ENCODE data around the gene MED6. TPM values are rescaled to one million over a fixed set of nuclear protein-coding genes. Genes with fewer than 3 reads are reported as not detected.

MED6 gene
- total and polyA plus RNA-seq, 9 of the 15 experiments (the other 6 are each of a cell fraction or from before 2014, with no cell fraction given): 16.9 to 52.0 (median 30.4) TPM

DNA sequence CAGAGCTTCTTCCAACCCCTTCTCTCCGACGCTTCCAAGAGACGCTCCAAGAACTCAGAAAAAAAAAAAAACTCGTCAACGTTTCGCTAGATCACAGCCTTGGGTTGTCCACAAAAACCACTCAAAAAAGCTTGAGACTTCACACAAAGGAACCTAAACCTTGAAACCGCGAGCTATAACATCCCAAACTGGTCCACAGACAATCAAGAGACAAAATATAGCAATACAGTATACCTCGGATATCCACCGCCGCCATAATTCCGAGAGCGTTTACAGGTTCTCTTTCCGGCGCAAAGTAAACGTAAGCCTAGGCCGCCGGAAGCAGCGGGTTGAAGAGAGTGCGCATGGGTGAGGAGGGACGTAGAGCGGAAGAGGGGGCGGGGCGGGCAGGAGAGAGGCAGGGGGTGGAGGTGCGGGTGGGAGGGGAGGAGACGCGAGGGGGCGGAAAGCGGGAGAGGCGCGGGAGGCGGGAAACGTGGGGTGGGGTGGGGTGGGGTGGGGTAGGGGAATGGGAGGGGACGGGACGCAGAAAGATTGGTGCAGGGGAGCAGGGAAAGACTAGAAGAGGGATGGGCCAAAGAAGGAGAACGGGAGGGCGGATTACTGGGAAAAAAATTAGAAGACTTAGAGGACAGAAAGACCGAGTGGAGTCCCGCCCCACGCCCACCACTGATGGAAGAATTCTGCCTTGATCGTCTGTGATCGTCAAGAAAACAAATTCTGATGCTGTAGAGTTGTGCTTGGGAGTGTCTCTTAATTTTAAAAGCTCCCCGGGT, at the start of gene MED6 (continued):
- TF ChIP-seq, protein P1, sequence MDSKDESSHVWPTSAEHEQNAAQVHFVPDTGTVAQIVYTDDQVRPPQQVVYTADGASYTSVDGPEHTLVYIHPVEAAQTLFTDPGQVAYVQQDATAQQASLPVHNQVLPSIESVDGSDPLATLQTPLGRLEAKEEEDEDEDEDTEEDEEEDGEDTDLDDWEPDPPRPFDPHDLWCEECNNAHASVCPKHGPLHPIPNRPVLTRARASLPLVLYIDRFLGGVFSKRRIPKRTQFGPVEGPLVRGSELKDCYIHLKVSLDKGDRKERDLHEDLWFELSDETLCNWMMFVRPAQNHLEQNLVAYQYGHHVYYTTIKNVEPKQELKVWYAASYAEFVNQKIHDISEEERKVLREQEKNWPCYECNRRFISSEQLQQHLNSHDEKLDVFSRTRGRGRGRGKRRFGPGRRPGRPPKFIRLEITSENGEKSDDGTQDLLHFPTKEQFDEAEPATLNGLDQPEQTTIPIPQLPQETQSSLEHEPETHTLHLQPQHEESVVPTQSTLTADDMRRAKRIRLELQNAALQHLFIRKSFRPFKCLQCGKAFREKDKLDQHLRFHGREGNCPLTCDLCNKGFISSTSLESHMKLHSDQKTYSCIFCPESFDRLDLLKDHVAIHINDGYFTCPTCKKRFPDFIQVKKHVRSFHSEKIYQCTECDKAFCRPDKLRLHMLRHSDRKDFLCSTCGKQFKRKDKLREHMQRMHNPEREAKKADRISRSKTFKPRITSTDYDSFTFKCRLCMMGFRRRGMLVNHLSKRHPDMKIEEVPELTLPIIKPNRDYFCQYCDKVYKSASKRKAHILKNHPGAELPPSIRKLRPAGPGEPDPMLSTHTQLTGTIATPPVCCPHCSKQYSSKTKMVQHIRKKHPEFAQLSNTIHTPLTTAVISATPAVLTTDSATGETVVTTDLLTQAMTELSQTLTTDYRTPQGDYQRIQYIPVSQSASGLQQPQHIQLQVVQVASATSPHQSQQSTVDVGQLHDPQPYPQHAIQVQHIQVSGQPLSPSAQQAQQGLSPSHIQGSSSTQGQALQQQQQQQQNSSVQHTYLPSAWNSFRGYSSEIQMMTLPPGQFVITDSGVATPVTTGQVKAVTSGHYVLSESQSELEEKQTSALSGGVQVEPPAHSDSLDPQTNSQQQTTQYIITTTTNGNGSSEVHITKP (IDR thresholded peaks at IDR 0.05; ENCODE audit: partially characterized antibody): peak; percentile 49
- TF ChIP-seq NCOA6 (IDR thresholded peaks at IDR 0.05): no peak
- no peak for TF ChIP-seq FOXJ3 (CRISPR knock-in tag; IDR thresholded peaks at IDR 0.05)
- TF ChIP-seq, protein P2, sequence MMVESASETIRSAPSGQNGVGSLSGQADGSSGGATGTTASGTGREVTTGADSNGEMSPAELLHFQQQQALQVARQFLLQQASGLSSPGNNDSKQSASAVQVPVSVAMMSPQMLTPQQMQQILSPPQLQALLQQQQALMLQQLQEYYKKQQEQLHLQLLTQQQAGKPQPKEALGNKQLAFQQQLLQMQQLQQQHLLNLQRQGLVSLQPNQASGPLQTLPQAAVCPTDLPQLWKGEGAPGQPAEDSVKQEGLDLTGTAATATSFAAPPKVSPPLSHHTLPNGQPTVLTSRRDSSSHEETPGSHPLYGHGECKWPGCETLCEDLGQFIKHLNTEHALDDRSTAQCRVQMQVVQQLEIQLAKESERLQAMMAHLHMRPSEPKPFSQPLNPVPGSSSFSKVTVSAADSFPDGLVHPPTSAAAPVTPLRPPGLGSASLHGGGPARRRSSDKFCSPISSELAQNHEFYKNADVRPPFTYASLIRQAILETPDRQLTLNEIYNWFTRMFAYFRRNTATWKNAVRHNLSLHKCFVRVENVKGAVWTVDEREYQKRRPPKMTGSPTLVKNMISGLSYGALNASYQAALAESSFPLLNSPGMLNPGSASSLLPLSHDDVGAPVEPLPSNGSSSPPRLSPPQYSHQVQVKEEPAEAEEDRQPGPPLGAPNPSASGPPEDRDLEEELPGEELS (CRISPR knock-in tag; IDR thresholded peaks at IDR 0.05; ENCODE audit: borderline replicate concordance): no peak
- TF ChIP-seq, protein P3, sequence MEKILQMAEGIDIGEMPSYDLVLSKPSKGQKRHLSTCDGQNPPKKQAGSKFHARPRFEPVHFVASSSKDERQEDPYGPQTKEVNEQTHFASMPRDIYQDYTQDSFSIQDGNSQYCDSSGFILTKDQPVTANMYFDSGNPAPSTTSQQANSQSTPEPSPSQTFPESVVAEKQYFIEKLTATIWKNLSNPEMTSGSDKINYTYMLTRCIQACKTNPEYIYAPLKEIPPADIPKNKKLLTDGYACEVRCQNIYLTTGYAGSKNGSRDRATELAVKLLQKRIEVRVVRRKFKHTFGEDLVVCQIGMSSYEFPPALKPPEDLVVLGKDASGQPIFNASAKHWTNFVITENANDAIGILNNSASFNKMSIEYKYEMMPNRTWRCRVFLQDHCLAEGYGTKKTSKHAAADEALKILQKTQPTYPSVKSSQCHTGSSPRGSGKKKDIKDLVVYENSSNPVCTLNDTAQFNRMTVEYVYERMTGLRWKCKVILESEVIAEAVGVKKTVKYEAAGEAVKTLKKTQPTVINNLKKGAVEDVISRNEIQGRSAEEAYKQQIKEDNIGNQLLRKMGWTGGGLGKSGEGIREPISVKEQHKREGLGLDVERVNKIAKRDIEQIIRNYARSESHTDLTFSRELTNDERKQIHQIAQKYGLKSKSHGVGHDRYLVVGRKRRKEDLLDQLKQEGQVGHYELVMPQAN (IDR thresholded peaks at IDR 0.05; ENCODE audit: borderline replicate concordance): peak; percentile 27; the same call in 1 of the 2 replicates
- no peak for TF ChIP-seq NR1H2 (CRISPR knock-in tag; IDR thresholded peaks at IDR 0.05)
- TF ChIP-seq, protein P4, sequence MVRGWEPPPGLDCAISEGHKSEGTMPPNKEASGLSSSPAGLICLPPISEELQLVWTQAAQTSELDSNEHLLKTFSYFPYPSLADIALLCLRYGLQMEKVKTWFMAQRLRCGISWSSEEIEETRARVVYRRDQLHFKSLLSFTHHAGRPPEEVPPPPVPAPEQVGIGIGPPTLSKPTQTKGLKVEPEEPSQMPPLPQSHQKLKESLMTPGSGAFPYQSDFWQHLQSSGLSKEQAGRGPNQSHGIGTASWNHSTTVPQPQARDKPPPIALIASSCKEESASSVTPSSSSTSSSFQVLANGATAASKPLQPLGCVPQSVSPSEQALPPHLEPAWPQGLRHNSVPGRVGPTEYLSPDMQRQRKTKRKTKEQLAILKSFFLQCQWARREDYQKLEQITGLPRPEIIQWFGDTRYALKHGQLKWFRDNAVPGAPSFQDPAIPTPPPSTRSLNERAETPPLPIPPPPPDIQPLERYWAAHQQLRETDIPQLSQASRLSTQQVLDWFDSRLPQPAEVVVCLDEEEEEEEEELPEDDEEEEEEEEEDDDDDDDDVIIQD (CRISPR knock-in tag; IDR thresholded peaks at IDR 0.05): no peak
- no peak for TF ChIP-seq ZFP36 (IDR thresholded peaks at IDR 0.05; ENCODE audit: low read depth, low read length, partially characterized antibody)
- no peak for TF ChIP-seq SMC3 (conservative IDR thresholded peaks at IDR 0.05; ENCODE audit: insufficient read depth, low read depth, low read length)
- TF ChIP-seq ZNF79 (CRISPR knock-in tag; IDR thresholded peaks at IDR 0.05; ENCODE audit: low read depth): no peak
- no peak for TF ChIP-seq MCM7 (IDR thresholded peaks at IDR 0.05)
- no peak for TF ChIP-seq ZNF316 (IDR thresholded peaks at IDR 0.05)
- no peak for TF ChIP-seq U2AF2 (optimal IDR thresholded peaks at IDR 0.05; ENCODE audit: low read depth, low read length)
- TF ChIP-seq SMAD4 (CRISPR knock-in tag; conservative IDR thresholded peaks at IDR 0.05): no peak
- TF ChIP-seq, protein P5, sequence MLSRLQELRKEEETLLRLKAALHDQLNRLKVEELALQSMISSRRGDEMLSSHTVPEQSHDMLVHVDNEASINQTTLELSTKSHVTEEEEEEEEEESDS (CRISPR knock-in tag; IDR thresholded peaks at IDR 0.05): no peak
- TF ChIP-seq ZBTB17 (CRISPR knock-in tag; IDR thresholded peaks at IDR 0.05): no peak
- peak; percentile 67 for TF ChIP-seq POLR2B (IDR thresholded peaks at IDR 0.05; ENCODE audit: low read depth, partially characterized antibody)
- TF ChIP-seq TAF9B (IDR thresholded peaks at IDR 0.05; ENCODE audit: partially characterized antibody): peak; percentile 40
- TF ChIP-seq ZFPM2 (CRISPR knock-in tag; IDR thresholded peaks at IDR 0.05): no peak
- no peak for TF ChIP-seq ZNF444 (CRISPR knock-in tag; IDR thresholded peaks at IDR 0.05)

Data from K562 (cell line).